Brain microvascular endothelial cell (primary cell): ENCODE results near the gene TMEM108.

ENCODE experiments used
- DNase-seq: peaks from one replicate; pipeline ENCODE4 v3.0.0-alpha.2; 2020
- H3K27ac ChIP-seq: fragments of 250-450 bp; sonication (Bioruptor Pico); 2 replicates; pipeline ENCODE4 v1.5.1; 2020; ENCODE audit warnings: mild to moderate bottlenecking, moderate library complexity
- H3K27me3 ChIP-seq: fragments of 250-450 bp; sonication (Bioruptor Pico); replicated peaks from 2 replicates; pipeline ENCODE4 v1.5.1; 2020; ENCODE audit warnings: mild to moderate bottlenecking
- H3K36me3 ChIP-seq: fragments of 250-450 bp; sonication (Bioruptor Pico); replicated peaks from 2 replicates; pipeline ENCODE4 v1.5.1; 2020; ENCODE audit warnings: mild to moderate bottlenecking
- H3K4me3 ChIP-seq: 2 replicates; pipeline ENCODE4 v1.5.1; 2011; ENCODE audit warnings: low read depth, mild to moderate bottlenecking, control low read depth, low read length, moderate library complexity
- CTCF ChIP-seq: IDR thresholded peaks from 2 replicates; pipeline ENCODE4 v1.5.1; 2011; ENCODE audit warnings: low read depth, mild to moderate bottlenecking, moderate library complexity, low read length, control low read depth, inconsistent platforms; ENCODE audit errors: missing control alignments
- in situ Hi-C: cut with HindIII; loops from 2 replicates; pipeline ENCODE4 v1.10.0; 2017; ENCODE audit warnings: low sequenced_read_pairs, low pct_ligation_motif_present

The TMEM108 gene

GRCh38 chr3:133393204-133393603 is 355.0 kb downstream of the TMEM108 start:
- H3K27ac ChIP-seq: no peak overlapping the region

GRCh38 chr3:133393691-133394474 is 355.7 kb downstream of the TMEM108 start:
- TF ChIP-seq CTCF: no peak
- Histone ChIP-seq H3K27ac (no peak overlapping the region), H3K36me3 (no peaks in the 10 kb centered on the region), H3K27me3 (no peaks in the 10 kb centered on the region), H3K4me3 (no peak overlapping the region)
- DNase-seq: no peak
- in situ Hi-C loops: loop anchor here (25.0 kb wide), 2 partner anchors 357 to 657 kb away; partner anchors contain the start of gene TMEM108

More at GRCh38 chr3:133393204-133393603, 355.0 kb downstream of the TMEM108 start:
- no peak for DNase-seq
- no peak for TF ChIP-seq CTCF
- in situ Hi-C loops: loop anchor here (25.0 kb wide), 2 partner anchors 356 to 656 kb away; partner anchors contain the start of gene TMEM108
- Histone ChIP-seq H3K4me3 (no peak overlapping the region), H3K27me3 (no peaks in the 10 kb centered on the region), H3K36me3 (no peaks in the 10 kb centered on the region)

- no peak for DNase-seq
- no peak overlapping the region for H3K27ac ChIP-seq
- no peaks in the 10 kb centered on the region for H3K27me3 ChIP-seq
- in situ Hi-C loops: loop anchor here (25.0 kb wide), 2 partner anchors 357 to 657 kb away; partner anchors contain the start of gene TMEM108
- no peak overlapping the region for H3K4me3 ChIP-seq
- TF ChIP-seq CTCF: no peak
- no peaks in the 10 kb centered on the region for H3K36me3 ChIP-seq
These were observed 356.5 kb downstream of the TMEM108 start for GRCh38 chr3:133394561-133395311.

- in situ Hi-C loops: loop anchor here (25.0 kb wide), 2 partner anchors 360 to 660 kb away; partner anchors contain the start of gene TMEM108
These were observed 358.7 kb downstream of the TMEM108 start for GRCh38 chr3:133396906-133397305.

GRCh38 chr3:133400006-133400515 is 361.9 kb downstream of the TMEM108 start, which contains the start of gene BFSP2:
TSS of gene BFSP2 (plus strand) at chr3:133400056. CDS start at chr3:133400084, 28 bp downstream.
- TF ChIP-seq CTCF: no peak
- no peak within 1 kb of the TSS for H3K4me3 ChIP-seq
- H3K27me3 ChIP-seq: no peaks in the 10 kb centered on the region
- in situ Hi-C loops: no loop called here
- no peak for DNase-seq
- no peak within 1 kb of the TSS for H3K27ac ChIP-seq
- no peaks in the 10 kb centered on the region for H3K36me3 ChIP-seq

More at GRCh38 chr3:133396906-133397305, 358.7 kb downstream of the TMEM108 start:
- TF ChIP-seq CTCF: no peak
- H3K27ac ChIP-seq: no peak overlapping the region
- H3K27me3 ChIP-seq: no peaks in the 10 kb centered on the region
- H3K36me3 ChIP-seq: no peaks in the 10 kb centered on the region
- H3K4me3 ChIP-seq: no peak overlapping the region
- DNase-seq: no peak
